ENCODE measurements around the gene FNBP1.

DNA sequence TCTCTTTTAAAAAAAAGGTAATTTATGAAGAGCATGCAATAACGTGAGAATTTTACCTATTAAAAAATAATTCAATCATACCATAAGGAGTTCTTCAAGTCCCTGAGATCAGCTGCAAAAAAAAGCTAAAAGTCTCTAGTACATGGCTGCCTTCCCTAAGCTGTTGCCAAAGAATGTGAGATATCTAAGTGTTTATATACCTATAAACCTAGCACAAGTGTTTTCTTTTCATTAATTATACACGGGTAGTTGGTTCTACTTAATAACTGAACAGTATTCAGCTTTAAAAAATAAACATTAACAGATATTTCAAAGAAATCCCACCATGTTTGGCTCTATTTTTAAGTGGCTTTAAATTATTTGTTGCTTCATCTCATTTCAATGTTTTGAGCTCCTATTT, 25.9 kb downstream of the FNBP1 start:
- no peak for TF ChIP-seq POLR2AphosphoS5 (IDR thresholded peaks at IDR 0.05; ENCODE audit: low read depth)
- TF ChIP-seq, protein P1, sequence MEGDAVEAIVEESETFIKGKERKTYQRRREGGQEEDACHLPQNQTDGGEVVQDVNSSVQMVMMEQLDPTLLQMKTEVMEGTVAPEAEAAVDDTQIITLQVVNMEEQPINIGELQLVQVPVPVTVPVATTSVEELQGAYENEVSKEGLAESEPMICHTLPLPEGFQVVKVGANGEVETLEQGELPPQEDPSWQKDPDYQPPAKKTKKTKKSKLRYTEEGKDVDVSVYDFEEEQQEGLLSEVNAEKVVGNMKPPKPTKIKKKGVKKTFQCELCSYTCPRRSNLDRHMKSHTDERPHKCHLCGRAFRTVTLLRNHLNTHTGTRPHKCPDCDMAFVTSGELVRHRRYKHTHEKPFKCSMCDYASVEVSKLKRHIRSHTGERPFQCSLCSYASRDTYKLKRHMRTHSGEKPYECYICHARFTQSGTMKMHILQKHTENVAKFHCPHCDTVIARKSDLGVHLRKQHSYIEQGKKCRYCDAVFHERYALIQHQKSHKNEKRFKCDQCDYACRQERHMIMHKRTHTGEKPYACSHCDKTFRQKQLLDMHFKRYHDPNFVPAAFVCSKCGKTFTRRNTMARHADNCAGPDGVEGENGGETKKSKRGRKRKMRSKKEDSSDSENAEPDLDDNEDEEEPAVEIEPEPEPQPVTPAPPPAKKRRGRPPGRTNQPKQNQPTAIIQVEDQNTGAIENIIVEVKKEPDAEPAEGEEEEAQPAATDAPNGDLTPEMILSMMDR (conservative IDR thresholded peaks at IDR 0.05; ENCODE audit: low read depth in 2 of 2) = no peak
- TF ChIP-seq EZH2phosphoT487 (IDR thresholded peaks at IDR 0.05; ENCODE audit: unreplicated experiment) = no peak
- no peak for TF ChIP-seq ZNF114 (CRISPR knock-in tag; IDR thresholded peaks at IDR 0.05)
- no peak for TF ChIP-seq CREB1 (CRISPR knock-in tag; IDR thresholded peaks at IDR 0.05; ENCODE audit: low read depth)
- no peak for TF ChIP-seq JUNB (IDR thresholded peaks at IDR 0.05; ENCODE audit: unreplicated experiment)
- TF ChIP-seq EZH2 (IDR thresholded peaks at IDR 0.05; ENCODE audit: low read depth, unreplicated experiment) = no peak
